Measurements from ENCODE around the gene CD79A. TPM values are rescaled to one million over a fixed set of nuclear protein-coding genes. Genes with fewer than 3 reads are reported as not detected.

CD79A gene
- total RNA-seq: 0.48 TPM in 1 of 2 replicates, not detected in the other

DNA sequence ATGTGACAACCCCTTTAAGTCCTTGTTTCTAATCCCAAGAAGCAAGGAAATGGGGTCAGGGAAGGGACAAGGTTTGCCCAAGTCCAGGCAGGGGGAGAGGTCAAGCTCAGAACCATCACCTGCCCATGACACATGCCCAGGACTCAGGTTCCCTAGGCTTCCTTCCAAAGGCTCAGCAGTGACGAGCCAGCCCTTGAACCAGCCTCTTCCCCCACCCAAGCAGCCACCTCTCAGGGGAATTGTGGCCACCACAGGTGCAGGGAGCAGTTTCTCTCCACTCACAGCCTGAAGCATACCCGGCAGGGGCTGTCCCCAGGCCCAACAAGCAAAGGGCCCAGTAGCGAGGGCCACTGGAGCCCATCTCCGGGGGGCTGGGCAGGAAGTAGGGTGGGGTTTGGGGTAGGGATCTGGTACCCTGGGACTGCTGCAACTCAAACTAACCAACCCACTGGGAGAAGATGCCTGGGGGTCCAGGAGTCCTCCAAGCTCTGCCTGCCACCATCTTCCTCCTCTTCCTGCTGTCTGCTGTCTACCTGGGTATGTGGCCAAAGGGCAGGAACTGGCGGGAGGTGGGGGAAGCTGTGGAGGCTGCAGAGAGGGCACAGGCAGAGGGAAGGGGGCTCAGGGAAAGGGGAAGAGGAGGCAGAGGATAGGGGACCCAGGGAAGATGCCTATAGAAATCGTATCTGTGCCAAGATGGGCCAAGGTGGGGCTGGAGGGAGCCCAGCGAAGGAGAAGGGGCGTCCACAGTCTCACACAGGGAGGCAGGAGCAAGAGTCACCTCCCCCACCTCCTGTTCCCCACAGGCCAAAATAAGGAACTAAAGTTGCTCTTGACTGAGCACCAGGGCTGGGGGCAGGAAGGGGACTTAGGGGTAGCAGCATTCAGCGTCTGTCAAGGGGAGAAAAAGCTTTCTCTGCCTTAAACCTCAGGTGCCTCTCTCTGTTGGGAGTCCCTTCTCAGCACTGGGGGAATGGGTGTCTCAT, at the start of gene CD79A:
Gene CD79A, plus strand, starts transcription at position 433 of the 986 bp plus-strand sequence. Its CDS starts 26 bp downstream, at position 459.

DNA sequence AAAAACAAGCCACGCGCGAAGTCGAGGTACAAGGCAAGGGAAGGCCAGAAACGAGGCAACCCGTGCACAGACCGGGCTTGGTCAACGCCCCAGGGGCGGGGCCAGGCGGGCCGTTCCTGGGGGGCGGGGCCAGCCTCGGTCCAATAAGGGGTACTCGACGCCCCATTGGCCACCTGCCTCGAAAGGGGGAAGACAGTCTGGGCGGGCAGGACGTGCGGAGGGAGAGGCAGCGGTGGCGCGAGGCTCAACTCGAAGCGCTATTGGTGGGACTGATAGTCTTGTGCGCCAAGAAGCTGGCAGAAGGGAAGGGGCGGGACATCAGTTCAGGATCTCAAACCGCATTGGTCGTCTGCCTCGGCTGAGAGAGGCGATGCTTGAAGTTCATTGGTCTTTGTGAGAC, 32.5 kb upstream of the CD79A start, which contains the start of gene LYPD4:
Gene LYPD4, minus strand, starts transcription at position 83 of the 400 bp plus-strand sequence. CDS start 5,398 bp downstream, outside the sequence.

DNA sequence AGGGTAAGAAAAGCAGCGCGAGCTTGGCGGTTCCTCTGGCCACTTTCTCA, 32.3 kb upstream of the CD79A start, which contains the start of gene DMRTC2:
Gene DMRTC2, plus strand, starts transcription at position 42 of the 50 bp plus-strand sequence. CDS start 2,387 bp downstream, outside the sequence.

DNA sequence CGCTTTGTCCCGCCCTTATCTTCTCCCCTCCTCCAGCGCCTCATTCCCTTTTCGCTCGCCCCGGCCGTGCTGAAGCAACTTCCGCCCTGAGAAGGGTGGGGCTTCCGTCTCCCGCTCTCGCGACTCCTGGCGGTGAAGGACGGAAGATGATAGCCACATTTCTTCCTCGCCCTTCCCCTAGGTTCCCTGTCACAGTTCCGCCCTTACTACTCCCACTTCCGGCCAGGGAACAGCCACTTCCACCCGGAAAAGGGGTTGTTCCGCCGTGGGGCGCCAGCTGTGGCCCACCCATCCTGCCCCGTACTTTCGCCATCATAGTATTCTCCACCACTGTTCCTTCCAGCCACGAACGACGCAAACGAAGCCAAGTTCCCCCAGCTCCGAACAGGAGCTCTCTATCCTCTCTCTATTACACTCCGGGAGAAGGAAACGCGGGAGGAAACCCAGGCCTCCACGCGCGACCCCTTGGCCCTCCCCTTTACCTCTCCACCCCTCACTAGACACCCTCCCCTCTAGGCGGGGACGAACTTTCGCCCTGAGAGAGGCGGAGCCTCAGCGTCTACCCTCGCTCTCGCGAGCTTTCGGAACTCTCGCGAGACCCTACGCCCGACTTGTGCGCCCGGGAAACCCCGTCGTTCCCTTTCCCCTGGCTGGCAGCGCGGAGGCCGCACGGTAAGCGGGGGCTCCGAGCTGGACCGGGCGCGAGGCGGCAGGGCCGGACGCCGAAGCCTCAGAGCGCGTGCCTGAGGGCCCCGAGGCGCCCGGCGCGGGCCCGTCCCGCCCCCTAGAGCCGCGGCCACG, 17.3 kb upstream of the CD79A start, which contains the start of gene RPS19:
Gene RPS19, plus strand, starts transcription at position 638 of the 801 bp plus-strand sequence. CDS start 520 bp downstream, outside the sequence.

DNA sequence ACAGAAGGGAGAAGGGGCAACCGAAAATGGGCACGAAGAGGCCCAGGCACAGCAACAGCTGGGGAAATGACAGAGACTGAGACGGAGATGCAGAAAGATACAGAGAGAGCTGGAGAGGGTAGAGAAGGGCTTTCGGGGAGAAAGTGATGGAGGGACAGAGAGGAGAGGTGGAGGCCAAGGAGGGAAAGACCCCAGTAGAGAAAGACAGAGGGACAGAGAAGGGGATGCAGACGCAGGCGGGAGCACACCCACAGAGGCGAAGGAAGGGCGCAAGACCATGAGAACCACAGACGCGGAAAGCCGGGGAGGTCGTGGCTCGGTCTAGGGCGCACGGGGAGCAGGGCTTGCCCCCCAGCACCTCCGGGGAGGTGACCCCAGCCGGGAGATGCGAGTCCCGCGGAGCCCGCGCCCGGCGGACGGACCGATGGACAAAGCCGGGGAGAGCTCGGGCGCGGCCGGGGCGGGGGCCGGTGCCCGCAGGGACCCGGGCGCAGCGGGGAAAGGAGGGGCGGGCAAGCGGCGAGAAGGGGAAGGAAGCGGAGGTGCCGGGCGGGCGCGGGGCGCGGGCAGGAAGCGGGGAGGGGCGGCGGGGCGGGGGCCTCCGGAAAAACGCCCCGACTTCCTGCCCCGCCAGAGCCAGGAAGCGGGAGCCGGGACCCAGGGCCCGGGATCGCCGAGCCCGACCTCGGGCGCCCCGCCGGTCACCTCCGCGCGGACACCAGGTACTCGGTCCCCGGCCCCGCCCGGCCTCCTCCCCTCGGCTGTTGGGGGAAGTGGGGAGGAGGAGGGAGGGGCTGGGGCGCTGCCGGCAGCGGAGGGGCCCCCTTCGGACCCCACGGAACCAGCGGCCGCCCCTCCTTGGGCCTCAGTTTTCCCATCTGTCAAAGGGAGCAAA, 5.7 kb downstream of the CD79A start, which contains the start of gene ARHGEF1:
Gene ARHGEF1, plus strand, starts transcription at position 617 of the 895 bp plus-strand sequence. CDS start 4,899 bp downstream, outside the sequence.

DNA sequence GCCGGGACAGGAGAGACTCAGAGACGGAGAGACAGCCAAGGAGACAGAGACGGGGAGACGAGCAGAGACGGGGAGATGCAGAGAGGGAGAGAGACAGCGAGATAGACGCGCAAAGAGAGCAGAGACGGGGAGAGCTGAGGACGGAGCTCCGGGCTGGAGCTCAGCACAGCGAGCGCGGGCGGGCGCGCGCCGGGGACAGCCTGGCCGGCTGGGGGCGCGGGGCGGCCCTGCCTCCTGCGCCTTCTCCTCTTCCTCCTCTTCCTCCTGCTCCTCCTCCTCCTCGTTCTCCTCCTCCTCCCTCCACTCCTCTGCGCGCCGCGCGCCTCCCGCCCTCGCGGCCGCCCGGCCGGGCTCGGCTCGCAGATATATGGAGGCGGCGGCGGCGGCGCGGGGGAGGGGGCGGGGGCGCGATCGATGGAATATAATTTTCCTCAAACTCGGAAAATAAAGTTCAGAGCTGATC, 51.2 kb downstream of the CD79A start, which contains the start of gene ERFL:
Gene ERFL, minus strand, starts transcription at position 229 of the 463 bp plus-strand sequence. CDS start 15,530 bp downstream, outside the sequence.

Other genes starting within 250 kb of the CD79A start
- 0.24 TPM in 1 of 2 replicates, not detected in the other for gene CEACAM7, start 189.0 kb upstream of the CD79A start, total RNA-seq
- gene CEACAM5, start 168.7 kb upstream of the CD79A start, total RNA-seq: 8.3 TPM in 1 of 2 replicates, not detected in the other
- 0.96 and 17.5 TPM in 2 replicates for gene CEACAM6, start 121.7 kb upstream of the CD79A start, total RNA-seq
- gene CEACAM3, start 80.7 kb upstream of the CD79A start, total RNA-seq: not detected in 2 replicates
- gene LYPD4, start 32.6 kb upstream of the CD79A start, total RNA-seq: not detected in 2 replicates
- not detected in 2 replicates for gene DMRTC2, start 32.2 kb upstream of the CD79A start, total RNA-seq
- gene RPS19, start 17.0 kb upstream of the CD79A start, total RNA-seq: 2,865 and 3,325 TPM in 2 replicates
- gene ARHGEF1, start 5.9 kb downstream of the CD79A start, total RNA-seq: 31.8 and 41.2 TPM in 2 replicates
- 0.21 TPM in 1 of 2 replicates, not detected in the other for gene ERFL, start 51.2 kb downstream of the CD79A start, total RNA-seq
- gene RABAC1, start 82.0 kb downstream of the CD79A start, total RNA-seq: 62.2 and 94.2 TPM in 2 replicates
- under 0.01 TPM in 1 of 2 replicates, not detected in the other for gene ATP1A3, start 117.0 kb downstream of the CD79A start, total RNA-seq
- gene GRIK5, start 192.9 kb downstream of the CD79A start, total RNA-seq: under 0.01 and 2.4 TPM in 2 replicates
- gene ZNF574, start 198.9 kb downstream of the CD79A start, total RNA-seq: 14.5 and 18.1 TPM in 2 replicates